KOPT-K1 (cell line): ENCODE results near the gene CDK14.

Experiments used
- H3K27ac ChIP-seq: fragments of 200-600 bp; sonication (generic); 2 replicates; pipeline ENCODE4 v1.5.1; 2016; ENCODE audit warnings: antibody characterized with exemption, mild to moderate bottlenecking, low read depth, low read length; ENCODE audit not compliant: poor library complexity, severe bottlenecking
- H3K36me3 ChIP-seq: fragments of 200-600 bp; sonication (generic); 2 replicates; pipeline ENCODE4 v1.5.1; 2017; ENCODE audit warnings: antibody characterized with exemption, mild to moderate bottlenecking, low read length, moderate library complexity; ENCODE audit not compliant: insufficient read depth
- H3K9me3 ChIP-seq: fragments of 200-600 bp; sonication (generic); 2 replicates; pipeline ENCODE4 v1.5.1; 2017; ENCODE audit warnings: antibody characterized with exemption, low read length, mild to moderate bottlenecking; ENCODE audit not compliant: insufficient read depth, poor library complexity, severe bottlenecking

Gene CDK14

DNA sequence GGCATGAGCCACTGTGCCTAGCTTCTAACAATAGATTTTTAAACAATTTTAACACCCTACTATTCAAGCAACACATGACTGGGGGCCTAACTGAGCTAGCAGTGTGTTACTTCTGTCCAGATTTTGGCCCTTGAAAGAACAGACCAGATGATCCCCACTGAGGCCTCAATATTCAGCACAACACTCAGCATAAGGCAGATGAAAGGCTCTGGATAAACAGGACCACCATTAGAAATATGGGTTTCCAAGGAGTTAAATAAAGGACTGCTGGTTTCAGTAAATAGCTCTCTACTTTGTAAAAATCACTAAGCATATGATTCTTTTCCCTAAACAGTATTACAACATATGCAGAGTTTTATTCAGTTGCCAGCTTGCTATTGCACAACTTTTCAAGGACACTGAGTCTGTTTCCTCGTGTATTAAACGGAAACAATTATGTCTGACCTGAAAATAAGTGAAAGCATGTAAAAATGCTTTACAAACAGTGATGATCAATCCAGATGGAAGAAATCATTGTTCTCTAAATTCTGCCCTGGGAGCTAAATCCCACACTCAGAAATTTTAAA, 644.3 kb downstream of the CDK14 start:
- no peaks in the 10 kb centered on the region for H3K36me3 ChIP-seq
- no peak overlapping the region for H3K27ac ChIP-seq

DNA sequence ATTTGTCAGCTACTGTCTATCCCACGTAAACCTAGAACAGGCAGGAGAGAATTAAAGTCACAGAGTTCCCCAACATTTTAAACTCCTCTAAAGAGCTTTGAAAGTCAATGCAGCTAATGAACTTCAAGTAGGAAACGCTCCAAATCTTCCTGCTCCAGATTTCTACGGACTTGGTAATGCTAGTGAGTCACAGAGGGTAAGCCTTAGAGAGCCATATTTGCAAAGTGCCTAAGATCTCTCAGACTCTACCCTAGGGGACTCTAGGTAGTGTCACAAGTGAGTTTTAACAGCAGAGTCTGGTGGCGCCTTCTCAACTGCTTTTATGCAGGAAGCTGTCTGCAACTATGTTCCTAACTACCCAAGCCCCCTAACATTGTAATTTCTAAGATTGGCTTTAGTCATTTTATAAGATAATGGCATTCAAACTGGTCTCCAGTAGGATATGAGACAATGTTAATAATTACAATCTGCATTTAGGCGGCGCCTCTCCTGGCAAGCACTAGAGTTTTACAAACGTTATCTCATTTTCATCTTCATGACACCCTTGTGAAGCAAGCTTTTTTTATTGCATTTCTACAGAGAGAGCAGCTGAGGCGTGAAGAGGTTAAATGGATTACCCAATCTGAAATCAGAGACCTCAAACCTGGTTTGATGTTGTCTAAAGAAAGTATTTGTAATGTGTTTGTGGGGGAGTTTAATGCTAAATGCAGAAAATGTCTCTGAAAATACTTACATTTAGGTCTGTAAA, 646.1 kb downstream of the CDK14 start:
- Histone ChIP-seq H3K36me3 (no peaks in the 10 kb centered on the region), H3K27ac (no peak overlapping the region), H3K9me3 (no peaks in the 10 kb centered on the region)

More for the DNA sequence above, 644.3 kb downstream of the CDK14 start:
- no peaks in the 10 kb centered on the region for H3K9me3 ChIP-seq

GRCh38 chr7:91243591-91244301, 647.6 kb downstream of the CDK14 start:
- Histone ChIP-seq H3K36me3 (no peaks in the 10 kb centered on the region), H3K9me3 (no peaks in the 10 kb centered on the region), H3K27ac (no peak overlapping the region)

DNA sequence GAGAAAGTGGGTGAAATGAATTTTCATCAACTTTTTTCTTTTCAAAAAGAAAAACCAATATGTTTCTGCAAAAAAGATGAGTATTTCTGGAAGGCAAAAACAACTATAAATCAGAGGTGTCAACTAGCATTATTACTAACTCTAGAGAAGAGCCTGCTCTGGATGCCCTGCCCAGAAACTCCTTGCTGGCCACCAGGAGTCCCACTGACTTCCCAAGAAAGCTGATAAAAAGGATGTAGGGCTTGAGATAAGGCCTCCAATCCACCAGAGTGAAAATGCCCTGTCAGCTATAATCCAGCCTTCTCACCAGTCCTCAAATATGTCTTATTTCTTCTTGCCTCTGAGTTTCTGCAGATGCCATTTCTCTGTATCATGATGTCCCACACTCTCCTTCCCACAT, 651.4 kb downstream of the CDK14 start:
- no peaks in the 10 kb centered on the region for H3K36me3 ChIP-seq
- no peak overlapping the region for H3K27ac ChIP-seq
- no peaks in the 10 kb centered on the region for H3K9me3 ChIP-seq

GRCh38 chr7:91248996-91249395, 652.9 kb downstream of the CDK14 start:
- Histone ChIP-seq H3K27ac (no peak overlapping the region), H3K36me3 (no peaks in the 10 kb centered on the region), H3K9me3 (no peaks in the 10 kb centered on the region)

DNA sequence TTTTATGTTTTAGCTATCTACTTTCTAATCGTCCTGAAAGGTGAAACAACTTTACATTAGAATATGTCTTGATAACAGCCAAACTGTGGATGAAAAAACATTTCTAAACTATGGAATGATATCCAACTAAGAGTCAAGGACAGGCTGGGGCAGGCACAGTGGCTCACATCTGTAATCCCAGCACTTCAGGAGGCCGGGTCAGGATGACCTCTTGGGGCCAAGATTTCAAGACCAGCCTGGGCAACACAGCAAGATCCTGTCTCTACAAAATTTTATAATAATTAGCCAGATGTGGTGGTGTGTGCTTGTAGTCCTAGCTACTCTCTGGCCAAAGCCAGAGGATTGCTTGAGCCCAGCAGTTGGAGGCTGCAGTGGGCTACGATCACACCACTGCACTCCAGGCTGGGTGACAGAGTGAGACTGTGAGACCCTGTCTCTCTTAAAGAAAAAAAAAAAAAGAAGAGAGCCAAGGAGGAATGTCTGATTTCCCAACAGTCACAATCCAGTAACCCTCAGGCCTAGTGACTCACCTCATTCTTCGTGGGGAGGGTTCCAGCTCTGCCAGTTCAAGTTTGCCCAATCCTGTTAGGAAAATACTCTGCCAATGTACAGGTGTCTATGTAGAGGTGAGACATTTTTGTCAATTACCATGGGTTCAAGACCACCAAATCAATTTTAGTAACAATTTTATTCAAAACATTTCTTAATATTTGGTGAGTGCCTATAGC, 653.5 kb downstream of the CDK14 start:
- Histone ChIP-seq H3K27ac (no peak overlapping the region), H3K9me3 (no peaks in the 10 kb centered on the region), H3K36me3 (no peaks in the 10 kb centered on the region)

DNA sequence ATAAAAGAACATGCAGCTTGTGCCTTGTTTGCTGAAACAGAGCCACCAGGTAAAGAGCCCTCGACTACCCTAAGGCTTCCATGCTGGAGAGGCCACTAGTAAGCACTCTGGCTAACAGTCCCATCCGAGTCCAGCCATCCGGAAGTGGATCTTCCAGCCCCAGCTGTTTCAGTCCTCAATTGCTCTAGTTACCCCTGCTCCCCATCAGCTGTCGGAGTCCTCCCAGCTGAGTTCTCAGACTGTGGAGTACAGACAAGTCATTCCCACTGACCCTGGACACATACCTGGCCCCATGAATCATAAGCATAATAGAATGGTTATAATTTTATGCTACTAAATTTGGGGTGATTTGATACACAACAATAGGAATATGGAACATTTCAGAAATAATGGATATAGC, 654.6 kb downstream of the CDK14 start:
- H3K9me3 ChIP-seq: no peaks in the 10 kb centered on the region
- no peak overlapping the region for H3K27ac ChIP-seq
- H3K36me3 ChIP-seq: no peaks in the 10 kb centered on the region

DNA sequence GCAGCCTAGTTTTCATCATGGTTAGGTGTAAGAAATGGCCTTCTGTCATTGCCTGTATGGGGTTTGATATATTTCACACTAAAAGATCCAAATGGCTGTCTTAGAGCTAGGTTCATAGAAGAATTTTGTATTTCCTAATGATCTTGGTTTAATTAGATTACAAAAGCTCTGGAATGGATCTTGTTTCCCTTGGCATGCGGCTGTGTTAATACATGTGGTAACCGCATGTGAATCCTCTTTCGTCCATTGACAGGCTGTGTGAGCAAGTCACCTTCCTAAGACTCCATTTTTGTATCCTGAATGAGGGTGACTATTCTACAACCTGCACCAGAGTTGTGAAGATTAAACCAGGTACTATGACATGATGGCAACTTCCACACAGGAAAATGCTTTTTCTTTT, 655.8 kb downstream of the CDK14 start:
- H3K9me3 ChIP-seq: peaks cover 7% of the 10 kb centered on the region
- no peak overlapping the region for H3K27ac ChIP-seq
- H3K36me3 ChIP-seq: no peaks in the 10 kb centered on the region
